Body of pancreas (tissue), 4 donors: ENCODE results near the gene IFT81.

Experiments
- CTCF ChIP-seq, 7 experiments: fragments of 450-650 bp in 4 of 7; fragments of 200-600 bp in 3 of 7; sonication (generic) in 3 of 7; IDR thresholded peaks; one replicate each; pipeline ENCODE4 v1.5.1; 2016 to 2019; ENCODE audit warnings: antibody characterized with exemption in 7 of 7
- POLR2A ChIP-seq, 3 donors: fragments of 450-650 bp; IDR thresholded peaks; one replicate each; pipeline ENCODE4 v1.6.1; 2016; ENCODE audit warnings: antibody characterized with exemption in 3 of 3, mild to moderate bottlenecking in 2 of 3

DNA sequence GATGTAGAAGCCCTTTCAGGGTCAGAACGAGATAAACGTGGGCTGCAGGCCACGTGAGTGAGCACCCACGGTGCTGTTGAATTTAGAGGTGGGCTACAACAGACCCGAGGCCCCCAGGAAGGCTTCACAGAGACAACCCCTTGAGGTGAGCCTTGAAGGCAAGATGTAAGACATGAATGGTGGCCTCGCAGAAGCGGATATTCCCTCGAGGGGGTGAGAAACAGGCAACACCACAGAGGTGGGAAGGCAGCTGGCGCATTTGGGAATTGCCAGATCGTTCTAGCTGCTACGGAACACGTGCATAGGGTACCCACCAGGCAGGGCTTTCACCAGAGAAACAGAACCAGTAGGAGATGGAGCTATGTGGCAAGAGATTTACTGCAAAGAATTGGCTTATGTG lies 134.3 kb downstream of the IFT81 start:
- no peak for TF ChIP-seq CTCF (IDR thresholded peaks at IDR 0.05)
- TF ChIP-seq POLR2A (IDR thresholded peaks at IDR 0.05): no peak
